Activated T-cell treated with anti-CD3 and anti-CD28 coated beads, Interleukin-2, amount 50 U/mL, for 24 hours (primary cell): Measurements from ENCODE around the gene CCL16.
"Not testable (repeated sequence)": the region's sequence is repeated elsewhere in the genome, so short reads cannot be mapped to it uniquely, and the experiment has no call there.

ENCODE experiments used
- DNase-seq: peaks from one replicate; pipeline ENCODE4 v3.0.0-alpha.2; 2020
- H3K27ac Mint-ChIP-seq: 2 replicates; pipeline ENCODE4 v1.8.0; 2020; ENCODE audit warnings: mild to moderate bottlenecking, mixed read lengths
- H3K27me3 Mint-ChIP-seq: 2 replicates; pipeline ENCODE4 v1.8.0; 2020; ENCODE audit warnings: mixed read lengths
- H3K36me3 Mint-ChIP-seq: 2 replicates; pipeline ENCODE4 v1.8.0; 2020; ENCODE audit warnings: low read depth, mixed read lengths
- H3K4me1 Mint-ChIP-seq: 2 replicates; pipeline ENCODE4 v1.8.0; 2020; ENCODE audit warnings: low read depth, mixed read lengths
- H3K4me3 Mint-ChIP-seq: 2 replicates; pipeline ENCODE4 v1.8.0; 2020; ENCODE audit warnings: mild to moderate bottlenecking, moderate library complexity, mixed read lengths
- H3K9me3 Mint-ChIP-seq: 2 replicates; pipeline ENCODE4 v1.8.0; 2020; ENCODE audit warnings: mixed read lengths

The CCL16 gene

GRCh38 chr17:35972945-35973332 lies 8.4 kb downstream of the CCL16 start:
- no peak overlapping the region for H3K4me3 Mint-ChIP-seq
- H3K36me3 Mint-ChIP-seq: no peaks in the 10 kb centered on the region
- H3K27ac Mint-ChIP-seq: no peak overlapping the region
- no peak for DNase-seq
- no peaks in the 10 kb centered on the region for H3K9me3 Mint-ChIP-seq
- H3K27me3 Mint-ChIP-seq: no peaks in the 10 kb centered on the region
- H3K4me1 Mint-ChIP-seq: peaks cover 19% of the 10 kb centered on the region

GRCh38 chr17:35972535-35972934 lies 8.8 kb downstream of the CCL16 start:
- H3K4me1 Mint-ChIP-seq: peaks cover 19% of the 10 kb centered on the region
- H3K27ac Mint-ChIP-seq: no peak overlapping the region
- no peak overlapping the region for H3K4me3 Mint-ChIP-seq
- H3K36me3 Mint-ChIP-seq: no peaks in the 10 kb centered on the region
- no peaks in the 10 kb centered on the region for H3K27me3 Mint-ChIP-seq
- DNase-seq: no peak
- H3K9me3 Mint-ChIP-seq: no peaks in the 10 kb centered on the region

GRCh38 chr17:35972066-35972465 lies 9.2 kb downstream of the CCL16 start:
- Mint-ChIP-seq H3K36me3 (no peaks in the 10 kb centered on the region), H3K4me3 (no peak overlapping the region), H3K9me3 (no peaks in the 10 kb centered on the region), H3K27ac (no peak overlapping the region), H3K4me1 (peaks cover 19% of the 10 kb centered on the region), H3K27me3 (no peaks in the 10 kb centered on the region)
- DNase-seq: no peak

GRCh38 chr17:35969558-35970380 lies 11.5 kb downstream of the CCL16 start:
- DNase-seq: peak; percentile 73
- Mint-ChIP-seq H3K9me3 (no peaks in the 10 kb centered on the region), H3K4me3 (no peak overlapping the region), H3K27me3 (no peaks in the 10 kb centered on the region), H3K27ac (peak overlapping the region; percentile 47), H3K36me3 (no peaks in the 10 kb centered on the region), H3K4me1 (peaks cover 16% of the 10 kb centered on the region)

GRCh38 chr17:35968520-35969054 lies 12.7 kb downstream of the CCL16 start:
- H3K4me1 Mint-ChIP-seq: peaks cover 14% of the 10 kb centered on the region
- H3K27me3 Mint-ChIP-seq: no peaks in the 10 kb centered on the region
- no peaks in the 10 kb centered on the region for H3K36me3 Mint-ChIP-seq
- no peak for DNase-seq
- H3K27ac Mint-ChIP-seq: no peak overlapping the region
- no peak overlapping the region for H3K4me3 Mint-ChIP-seq
- no peaks in the 10 kb centered on the region for H3K9me3 Mint-ChIP-seq

- Mint-ChIP-seq H3K9me3 (no peaks in the 10 kb centered on the region), H3K4me1 (peaks cover 10% of the 10 kb centered on the region), H3K27me3 (no peaks in the 10 kb centered on the region), H3K36me3 (no peaks in the 10 kb centered on the region), H3K27ac (no peak overlapping the region), H3K4me3 (no peak overlapping the region)
- no peak for DNase-seq
These were observed 16.0 kb downstream of the CCL16 start for GRCh38 chr17:35965272-35965671.

- H3K4me1 Mint-ChIP-seq: no peaks in the 10 kb centered on the region
- no peaks in the 10 kb centered on the region for H3K27me3 Mint-ChIP-seq
- H3K9me3 Mint-ChIP-seq: no peaks in the 10 kb centered on the region
- no peaks in the 10 kb centered on the region for H3K36me3 Mint-ChIP-seq
- peak overlapping the region; percentile 16 for H3K27ac Mint-ChIP-seq
- no peak overlapping the region for H3K4me3 Mint-ChIP-seq
- no peak for DNase-seq
These were observed 17.6 kb downstream of the CCL16 start for GRCh38 chr17:35963663-35964062.

- H3K27me3 Mint-ChIP-seq: peaks cover 13% of the 10 kb centered on the region
- H3K27ac Mint-ChIP-seq: no peak overlapping the region
- H3K36me3 Mint-ChIP-seq: no peaks in the 10 kb centered on the region
- no peak overlapping the region for H3K4me3 Mint-ChIP-seq
- no peak for DNase-seq
- H3K9me3 Mint-ChIP-seq: no peaks in the 10 kb centered on the region
- no peaks in the 10 kb centered on the region for H3K4me1 Mint-ChIP-seq
These were observed 27.6 kb downstream of the CCL16 start for GRCh38 chr17:35953720-35954119.

- DNase-seq: no peak
- Mint-ChIP-seq H3K27ac (no peak overlapping the region), H3K36me3 (no peaks in the 10 kb centered on the region), H3K4me3 (no peak overlapping the region), H3K9me3 (no peaks in the 10 kb centered on the region), H3K27me3 (no peaks in the 10 kb centered on the region), H3K4me1 (peaks cover 2% of the 10 kb centered on the region)
These were observed 31.9 kb downstream of the CCL16 start for GRCh38 chr17:35949401-35949800.

- DNase-seq: no peak
- Mint-ChIP-seq H3K36me3 (no peaks in the 10 kb centered on the region), H3K9me3 (no peaks in the 10 kb centered on the region), H3K27ac (no peak overlapping the region), H3K27me3 (no peaks in the 10 kb centered on the region), H3K4me3 (no peak overlapping the region), H3K4me1 (peaks cover 2% of the 10 kb centered on the region)
These were observed 33.2 kb downstream of the CCL16 start for GRCh38 chr17:35948092-35948491.

- H3K36me3 Mint-ChIP-seq: no peaks in the 10 kb centered on the region
- H3K4me3 Mint-ChIP-seq: no peak overlapping the region
These were observed 34.1 kb downstream of the CCL16 start for GRCh38 chr17:35947156-35947585.

GRCh38 chr17:35944151-35944550 lies 37.1 kb downstream of the CCL16 start:
- H3K36me3 Mint-ChIP-seq: no peaks in the 10 kb centered on the region
- no peak overlapping the region for H3K27ac Mint-ChIP-seq

More at GRCh38 chr17:35947156-35947585, 34.1 kb downstream of the CCL16 start:
- H3K27me3 Mint-ChIP-seq: no peaks in the 10 kb centered on the region
- peaks cover 2% of the 10 kb centered on the region for H3K4me1 Mint-ChIP-seq
- H3K9me3 Mint-ChIP-seq: no peaks in the 10 kb centered on the region
- DNase-seq: peak; percentile 58
- H3K27ac Mint-ChIP-seq: no peak overlapping the region

GRCh38 chr17:35943537-35943936 lies 37.8 kb downstream of the CCL16 start, which contains the start of gene LYZL6:
LYZL6 (minus strand) TSS chr17:35943713; CDS start chr17:35939356, 4,357 bp downstream.
- no peak within 1 kb of the TSS for H3K27ac Mint-ChIP-seq
- H3K4me1 Mint-ChIP-seq: peaks cover 2% of the 10 kb centered on the region
- no peaks in the 10 kb centered on the region for H3K36me3 Mint-ChIP-seq
- no peaks in the 10 kb centered on the region for H3K9me3 Mint-ChIP-seq
- no peak within 1 kb of the TSS for H3K4me3 Mint-ChIP-seq
- H3K27me3 Mint-ChIP-seq: no peaks in the 10 kb centered on the region
- DNase-seq: no peak

More at GRCh38 chr17:35944151-35944550, 37.1 kb downstream of the CCL16 start:
- Mint-ChIP-seq H3K9me3 (no peaks in the 10 kb centered on the region), H3K4me3 (no peak overlapping the region), H3K27me3 (no peaks in the 10 kb centered on the region), H3K4me1 (peaks cover 2% of the 10 kb centered on the region)
- DNase-seq: no peak

GRCh38 chr17:35942588-35943186 lies 38.6 kb downstream of the CCL16 start:
- Mint-ChIP-seq H3K4me1 (peaks cover 2% of the 10 kb centered on the region), H3K36me3 (no peaks in the 10 kb centered on the region), H3K27me3 (no peaks in the 10 kb centered on the region), H3K4me3 (no peak overlapping the region), H3K27ac (no peak overlapping the region), H3K9me3 (no peaks in the 10 kb centered on the region)
- DNase-seq: no peak

GRCh38 chr17:35938492-35938891 lies 42.8 kb downstream of the CCL16 start:
- not testable (repeated sequence) for H3K36me3 Mint-ChIP-seq, H3K27me3 Mint-ChIP-seq, H3K27ac Mint-ChIP-seq, H3K9me3 Mint-ChIP-seq, DNase-seq, H3K4me1 Mint-ChIP-seq, H3K4me3 Mint-ChIP-seq
